Measurements from ENCODE around the gene PLS1. TPM values are rescaled to one million over a fixed set of nuclear protein-coding genes. Genes with fewer than 3 reads are reported as not detected.
A peak's percentile ranks its signal among the peaks of the same experiment; 100 is the strongest.

PLS1 gene
- polyA plus RNA-seq, 10 donors, result 0.34 to 1.0 (median 0.70) TPM

GRCh38 chr3:142638291-142638690, 42.1 kb downstream of the PLS1 start:
- DNase-seq, result no peak

DNA sequence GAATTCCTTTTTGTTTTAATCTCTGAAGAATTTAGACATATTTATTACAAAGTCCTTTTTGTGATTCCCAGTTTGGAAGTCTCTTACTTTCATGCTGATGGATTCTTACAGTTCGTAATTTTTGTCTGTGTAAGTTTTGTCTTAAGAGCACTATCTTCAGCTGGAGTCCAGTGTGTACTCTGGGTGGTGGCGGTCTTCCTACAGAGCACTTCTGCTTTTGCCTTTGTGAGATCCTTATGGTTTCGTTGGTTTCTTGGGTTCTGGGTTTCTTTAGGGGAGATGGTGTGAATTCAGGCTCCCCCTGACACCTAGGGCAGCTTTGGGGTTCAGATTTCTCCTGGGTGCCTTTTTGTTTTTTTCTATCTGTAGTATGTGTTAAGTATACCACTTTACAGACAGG, 45.3 kb downstream of the PLS1 start:
- no peak for DNase-seq

DNA sequence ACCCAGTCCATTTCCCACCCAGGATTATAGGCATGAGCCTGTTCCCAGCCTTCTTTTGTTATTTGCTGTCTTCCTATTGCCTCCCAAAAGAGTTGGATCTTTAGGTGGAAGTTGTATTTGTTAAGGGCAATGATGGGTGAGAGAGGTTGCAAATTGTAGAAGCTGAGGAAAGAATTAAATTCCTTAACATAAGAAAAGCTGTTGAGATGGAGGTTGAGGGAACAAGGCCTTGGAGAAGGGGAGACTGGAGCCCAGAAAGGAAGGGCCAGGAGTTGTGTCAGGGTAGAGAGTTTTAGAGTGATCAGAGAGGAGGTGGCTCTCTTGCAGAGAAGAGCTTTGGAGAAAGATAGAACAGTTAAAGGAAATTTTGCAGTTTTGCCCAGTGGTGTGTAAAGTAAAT, 46.8 kb downstream of the PLS1 start:
- no peak for DNase-seq

DNA sequence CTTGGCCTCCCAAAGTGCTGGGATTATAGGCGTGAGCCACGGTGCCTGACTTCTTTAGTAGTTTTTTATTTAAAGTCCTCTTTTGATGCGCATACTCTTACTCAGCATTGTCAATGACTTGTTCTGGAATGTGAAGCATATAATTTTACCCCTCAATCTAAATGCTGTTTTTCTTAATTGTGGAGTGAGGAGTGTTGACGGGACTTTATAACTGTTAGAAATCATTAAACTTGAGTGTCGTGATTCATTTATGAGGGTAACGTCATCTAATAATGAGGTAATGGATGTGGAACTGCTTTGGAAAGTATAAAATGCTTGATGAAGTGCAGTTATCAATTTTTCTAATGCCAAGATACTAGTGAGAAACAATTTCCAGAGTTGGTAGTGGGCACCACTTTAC, 48.3 kb downstream of the PLS1 start:
- DNase-seq, result no peak

DNA sequence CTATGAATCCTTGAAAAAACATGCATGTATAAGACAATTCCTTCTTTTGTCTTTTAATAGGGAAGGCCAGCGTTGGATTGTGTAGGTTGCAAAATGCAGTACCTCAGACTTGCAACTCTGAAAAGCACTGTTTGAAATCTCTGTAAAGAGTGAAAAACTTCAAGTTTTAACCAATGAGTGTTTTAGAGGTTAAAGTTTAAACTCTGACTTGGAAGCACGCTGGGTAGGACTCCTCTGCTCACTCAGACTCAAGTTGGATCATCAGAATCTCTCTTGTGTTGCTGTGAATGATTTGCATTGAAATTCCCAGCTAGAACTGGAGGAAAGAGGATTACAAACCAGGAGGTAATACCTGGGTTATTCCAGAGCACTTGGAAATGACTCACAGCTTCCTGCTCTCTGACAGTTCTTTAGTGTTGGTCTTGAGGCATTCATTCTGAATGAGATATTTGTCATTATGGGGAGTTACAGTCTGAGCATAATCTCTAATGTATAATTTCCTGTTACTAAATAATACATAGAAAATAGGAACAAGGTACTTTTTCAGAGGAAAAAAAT, 49.1 kb downstream of the PLS1 start:
- DNase-seq, result peak in 1 of 3 donors; percentile 8

DNA sequence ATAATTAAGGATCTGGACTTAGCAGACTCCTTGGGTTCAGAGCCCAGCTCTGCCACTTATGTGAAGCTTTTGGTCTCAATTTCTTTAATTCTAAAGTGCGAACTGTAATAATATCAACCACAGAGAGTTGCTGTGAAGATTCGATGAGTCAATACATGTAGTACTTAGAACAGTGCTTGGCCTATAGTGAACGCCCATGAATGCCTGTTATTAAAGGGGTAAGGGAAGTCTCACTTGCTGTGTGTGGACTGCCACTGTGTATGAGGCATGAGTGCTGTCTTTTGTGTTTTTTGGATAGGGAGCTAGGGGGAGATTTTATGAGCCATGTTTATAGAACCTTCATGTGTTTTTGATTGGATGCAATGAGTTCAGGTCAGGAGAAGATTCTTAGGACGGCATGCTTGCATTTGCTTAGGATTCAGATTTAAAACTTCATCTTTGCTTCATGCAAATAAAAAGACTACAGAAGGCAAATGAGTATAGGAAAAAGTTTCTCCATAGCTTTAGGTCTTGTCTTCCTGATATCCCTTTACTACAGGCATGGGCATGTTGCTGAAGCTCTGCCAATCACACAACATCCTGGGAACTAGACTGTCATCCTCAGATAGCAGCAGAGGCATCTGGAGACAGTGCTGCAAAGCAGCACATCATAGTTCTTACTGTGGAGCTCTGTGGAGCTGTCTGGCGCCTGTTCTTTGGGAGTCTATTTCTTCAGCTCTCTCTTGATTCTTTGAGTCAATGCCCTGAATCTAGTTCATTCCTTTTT, 50.0 kb downstream of the PLS1 start:
- DNase-seq, result no peak

DNA sequence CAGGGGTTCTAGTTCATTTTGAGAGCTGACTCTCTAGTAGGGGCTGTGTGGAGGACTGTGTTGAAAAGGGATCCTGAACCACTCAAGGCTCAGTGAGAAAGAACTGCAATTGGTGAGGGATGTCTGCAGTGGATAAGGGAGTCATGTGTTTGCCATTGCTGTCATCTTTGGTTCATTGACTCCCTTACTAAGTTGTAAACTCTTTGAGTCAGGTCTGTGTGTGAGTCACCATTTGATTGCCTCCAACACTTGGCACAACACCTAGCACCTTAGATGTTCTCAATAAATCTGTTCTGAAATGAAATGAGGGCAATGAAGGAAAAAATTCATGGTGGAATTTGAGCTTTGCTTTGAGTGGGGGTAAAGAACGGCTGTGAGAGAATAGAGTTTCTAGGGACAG, 51.7 kb downstream of the PLS1 start:
- no peak for DNase-seq

DNA sequence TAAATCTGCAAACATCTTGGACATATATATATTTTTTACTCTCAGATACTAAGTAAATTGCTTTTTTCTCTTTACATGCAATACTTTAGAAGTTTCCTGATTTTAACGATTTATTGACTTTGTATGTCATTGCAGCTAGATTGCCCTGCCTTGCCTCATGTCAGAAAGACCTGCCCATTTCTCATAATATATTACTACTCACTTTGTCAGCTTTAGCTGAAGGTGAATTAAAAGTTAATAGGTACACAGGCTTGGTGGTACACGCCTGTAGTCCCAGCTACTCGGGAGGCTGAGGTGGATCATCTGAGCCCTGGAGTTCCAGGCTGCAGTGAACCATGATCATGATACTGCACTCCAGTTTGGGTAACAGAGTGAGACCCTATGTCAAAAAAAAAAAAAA, 52.8 kb downstream of the PLS1 start:
- no peak for DNase-seq

DNA sequence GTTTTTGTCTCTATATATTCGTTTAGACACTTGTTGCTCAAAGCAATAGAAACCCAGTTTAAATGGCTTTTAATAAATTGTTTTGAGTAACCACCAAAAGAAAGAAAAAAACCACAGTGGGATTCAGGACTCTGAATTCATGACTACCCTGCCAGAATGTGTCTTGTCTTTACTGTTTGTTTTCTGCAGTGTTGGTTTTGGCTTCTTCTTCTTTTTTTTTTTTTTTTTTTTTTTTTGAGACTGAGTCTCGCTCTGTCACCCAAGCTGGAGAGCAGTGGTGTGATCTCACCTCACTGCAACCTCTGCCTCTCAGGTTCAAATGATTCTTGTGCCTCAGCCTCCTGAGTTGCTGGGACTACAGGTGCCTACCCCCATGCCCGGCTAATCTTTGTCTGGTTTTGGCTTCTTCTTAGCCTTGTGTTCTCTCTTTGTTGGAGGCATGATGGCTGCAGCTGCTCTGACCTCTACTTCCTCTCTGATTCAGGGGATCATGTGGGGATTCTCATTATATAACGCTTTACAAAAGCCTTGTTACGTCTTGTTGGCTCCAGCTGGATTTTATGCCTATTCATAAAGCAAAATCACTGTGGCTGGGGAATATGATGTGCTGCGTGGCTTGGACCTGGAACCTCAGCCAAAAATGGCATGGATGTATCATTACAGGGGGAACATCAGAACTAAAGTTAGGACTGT, 54.0 kb downstream of the PLS1 start:
- peak in 1 of 3 donors; percentile 5 for DNase-seq

- no peak for DNase-seq
These were observed 55.5 kb downstream of the PLS1 start for GRCh38 chr3:142651711-142652110.

DNA sequence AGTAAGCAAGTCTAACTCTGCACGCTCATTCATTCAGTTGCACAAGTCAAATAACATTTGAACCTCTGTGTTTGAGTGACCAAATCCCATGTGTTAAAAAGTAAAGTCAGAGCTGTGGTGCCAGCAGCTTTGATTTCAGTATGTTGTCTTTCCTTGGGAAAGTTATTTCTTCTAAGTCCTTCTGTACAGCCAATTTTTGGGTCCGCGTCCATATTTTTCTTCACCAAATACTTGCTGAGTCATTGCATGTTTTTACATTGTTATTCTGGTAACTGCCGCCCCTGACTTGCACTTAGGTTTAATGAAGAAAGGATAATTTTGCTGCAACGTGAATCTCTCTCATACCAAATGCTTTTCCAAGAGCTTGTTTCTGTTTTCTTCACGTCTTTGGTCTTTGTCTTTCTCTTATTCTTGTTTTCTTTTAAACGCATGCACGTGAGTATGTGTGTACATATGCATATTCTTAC, 56.7 kb downstream of the PLS1 start:
- no peak for DNase-seq

DNA sequence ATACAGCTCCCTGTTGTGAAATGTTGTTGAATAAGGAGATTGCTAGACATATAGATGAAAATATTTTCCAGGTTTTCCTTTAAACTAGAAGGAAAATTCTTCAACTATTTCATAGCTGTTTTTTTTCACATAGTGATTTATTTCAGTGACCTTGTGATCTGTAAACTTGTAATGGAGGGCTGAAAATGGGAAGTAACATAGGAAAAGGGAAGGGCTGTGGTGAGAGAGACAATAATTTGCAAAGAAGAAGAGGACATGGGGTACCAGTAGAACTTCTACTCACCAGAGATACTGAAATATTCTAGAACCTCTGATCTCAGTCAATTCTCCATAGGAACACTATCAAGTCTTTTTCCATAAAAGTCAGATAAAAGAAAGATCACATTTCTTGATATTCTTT, 60.4 kb downstream of the PLS1 start:
- no peak for DNase-seq

GRCh38 chr3:142657033-142657432, 60.8 kb downstream of the PLS1 start:
- DNase-seq, result no peak

- no peak for DNase-seq
These were observed 64.2 kb downstream of the PLS1 start for GRCh38 chr3:142660383-142660782.

- DNase-seq, result no peak
These were observed 64.7 kb downstream of the PLS1 start for GRCh38 chr3:142660893-142661292.

DNA sequence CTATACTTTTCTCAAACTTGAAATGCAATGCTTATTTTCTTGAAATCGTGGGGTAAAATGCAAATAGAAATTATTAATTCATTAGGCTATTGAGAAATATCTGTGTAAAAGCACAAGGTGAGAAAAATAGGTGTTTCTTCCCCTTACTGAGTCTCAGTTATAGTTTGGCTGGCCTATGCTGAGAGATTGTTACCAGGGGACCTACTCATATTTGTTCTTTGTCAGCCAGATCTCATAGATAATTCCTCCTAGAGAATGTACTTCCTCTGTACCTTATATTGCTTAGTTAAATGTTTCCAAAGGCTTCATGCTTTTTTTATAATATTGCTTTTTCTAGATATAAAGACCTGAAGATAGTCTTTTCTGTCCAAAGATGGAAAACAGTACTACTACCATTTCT, 67.7 kb downstream of the PLS1 start:
- no peak for DNase-seq

DNA sequence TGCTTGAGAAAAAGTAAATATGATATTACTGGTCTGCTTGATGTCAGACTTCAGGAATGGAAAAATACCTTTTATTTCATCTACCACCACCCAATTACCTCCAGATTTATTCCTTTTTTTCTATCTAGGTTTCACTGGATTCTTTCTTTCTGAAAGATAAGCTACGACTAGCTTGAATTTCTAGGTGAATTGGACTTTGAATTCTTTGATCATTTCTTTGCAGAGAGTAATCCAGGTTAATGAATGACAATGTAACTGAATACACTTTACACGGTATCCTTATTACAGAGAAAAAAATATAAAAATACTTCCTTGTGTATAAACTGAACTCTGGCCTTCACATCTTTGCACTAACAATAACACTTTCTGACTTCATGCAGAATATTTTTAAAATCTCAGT, 68.1 kb downstream of the PLS1 start:
- no peak for DNase-seq

GRCh38 chr3:142664819-142665218, 68.6 kb downstream of the PLS1 start:
- no peak for DNase-seq

DNA sequence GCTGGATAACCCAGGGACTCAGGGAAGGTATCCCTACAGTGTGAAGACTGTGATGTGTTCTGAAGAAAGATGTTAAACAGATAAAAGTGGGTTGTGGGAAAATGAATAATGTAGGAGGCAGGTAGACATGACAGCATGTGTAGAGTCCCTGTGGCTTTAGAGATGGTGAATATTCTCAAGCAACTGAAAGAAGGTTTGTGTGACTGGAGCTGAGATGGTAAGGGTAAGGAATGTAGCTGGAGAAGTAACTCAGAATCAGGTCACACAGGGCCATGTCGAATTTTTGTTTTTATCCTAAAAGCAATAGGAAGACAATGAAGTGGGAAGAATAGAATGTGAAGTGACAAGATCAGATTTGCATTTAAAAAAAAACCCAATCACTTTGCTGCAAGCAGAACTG, 73.9 kb downstream of the PLS1 start:
- no peak for DNase-seq

DNA sequence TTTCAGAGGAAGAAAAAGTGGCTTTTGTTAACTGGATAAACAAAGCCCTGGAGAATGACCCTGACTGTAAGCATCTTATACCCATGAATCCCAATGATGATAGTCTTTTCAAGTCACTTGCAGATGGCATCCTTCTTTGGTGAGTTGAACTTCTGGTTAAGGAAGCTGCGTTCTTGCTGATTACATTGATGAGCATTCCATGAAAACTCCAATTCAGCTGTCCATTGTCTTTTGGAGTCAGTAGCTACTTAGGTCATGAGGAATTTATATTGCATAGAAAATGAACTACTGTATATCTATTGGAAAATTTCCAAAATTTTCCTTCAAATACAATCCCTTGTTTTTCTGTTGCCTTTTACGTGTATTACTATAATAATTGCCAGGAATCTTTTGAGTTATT, 80.0 kb downstream of the PLS1 start:
- no peak for DNase-seq

GRCh38 chr3:142680710-142681109, 84.5 kb downstream of the PLS1 start:
- DNase-seq, result no peak

GRCh38 chr3:142690613-142691012, 94.4 kb downstream of the PLS1 start:
- DNase-seq, result no peak

DNA sequence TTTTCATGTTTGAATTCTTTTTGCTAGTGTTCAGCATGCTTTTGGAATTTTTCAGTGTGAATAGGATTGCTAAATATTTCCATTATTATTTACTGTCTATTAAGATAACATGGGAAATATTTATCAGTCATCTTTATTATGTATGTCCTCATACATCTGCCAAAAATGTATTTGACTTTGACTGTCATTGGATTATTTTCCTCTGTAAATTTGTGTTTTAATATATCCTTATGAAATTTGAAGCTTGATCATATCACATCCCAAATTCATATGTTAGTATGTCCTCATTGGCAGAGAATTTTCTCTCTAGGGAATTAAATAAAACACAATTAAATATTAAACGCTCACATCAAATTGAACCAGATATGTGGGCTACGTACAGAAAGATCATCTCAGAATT, 95.3 kb downstream of the PLS1 start:
- DNase-seq, result no peak
